Bronchial epithelial cell (primary cell): ENCODE measurements around the gene CCDC150. TPM values are rescaled to one million over a fixed set of nuclear protein-coding genes. Genes with fewer than 3 reads are reported as not detected.

ENCODE experiments used
- DNase-seq: peaks from one replicate; pipeline ENCODE4 v3.0.0-alpha.2; 2010; ENCODE audit warnings: low read depth
- FAIRE-seq: peaks from 2 replicates; lab custom pipeline; 2011; peaks lifted over from hg19 to GRCh38; lab: Jason Lieb, UNC
- H3K27me3 ChIP-seq: 2 replicates; pipeline ENCODE4 v1.5.1; 2011; ENCODE audit warnings: low read length; ENCODE audit not compliant: control insufficient read depth, insufficient read depth
- H3K36me3 ChIP-seq: 2 replicates; pipeline ENCODE4 v1.5.1; 2011; ENCODE audit warnings: low read length; ENCODE audit not compliant: control insufficient read depth, insufficient read depth
- H3K4me3 ChIP-seq: 2 replicates; pipeline ENCODE4 v1.5.1; 2011; ENCODE audit warnings: mild to moderate bottlenecking, low read depth, low read length, control low read depth
- CTCF ChIP-seq: IDR thresholded peaks from 2 replicates; pipeline ENCODE4 v1.5.1; 2011; ENCODE audit warnings: mild to moderate bottlenecking, moderate library complexity, low read length, control low read depth, inconsistent platforms; ENCODE audit not compliant: insufficient read depth, severe bottlenecking
- total RNA-seq: library from RNA; depleted of rRNA; stranded (reverse); fragments of >200 nt; gene quantifications from 2 replicates; pipeline ENCODE4 v1.2.1, GENCODE V29; 2014

The CCDC150 gene
- total RNA-seq, 1 donor from 2014 or later, result 2.4 TPM

GRCh38 chr2:196592911-196593881 lies 46.3 kb upstream of the CCDC150 start, which contains the start of gene HECW2:
HECW2 (minus strand) TSS chr2:196593554.
- H3K36me3 ChIP-seq, result no peaks in the 10 kb centered on the region
- no peak for FAIRE-seq
- H3K4me3 ChIP-seq, result peak within 1 kb of the TSS; percentile 32
- no peak for TF ChIP-seq CTCF
- no peak for DNase-seq
- peaks cover 9% of the 10 kb centered on the region for H3K27me3 ChIP-seq

GRCh38 chr2:196594158-196594557 lies 45.4 kb upstream of the CCDC150 start:
- no peak for FAIRE-seq
- H3K27me3 ChIP-seq, result peaks cover 9% of the 10 kb centered on the region

GRCh38 chr2:196597531-196597930 lies 42.0 kb upstream of the CCDC150 start:
- FAIRE-seq (no peak), DNase-seq (no peak)
- H3K36me3 ChIP-seq, result no peaks in the 10 kb centered on the region
- peaks cover 9% of the 10 kb centered on the region for H3K27me3 ChIP-seq
- no peak overlapping the region for H3K4me3 ChIP-seq
- no peak for TF ChIP-seq CTCF

More at GRCh38 chr2:196594158-196594557, 45.4 kb upstream of the CCDC150 start:
- DNase-seq, result no peak
- no peak for TF ChIP-seq CTCF
- Histone ChIP-seq H3K36me3 (no peaks in the 10 kb centered on the region), H3K4me3 (no peak overlapping the region)

- Histone ChIP-seq H3K27me3 (peaks cover 9% of the 10 kb centered on the region), H3K4me3 (no peak overlapping the region), H3K36me3 (no peaks in the 10 kb centered on the region)
- DNase-seq (no peak), FAIRE-seq (no peak)
- no peak for TF ChIP-seq CTCF
Observed at GRCh38 chr2:196598412-196598811, 41.1 kb upstream of the CCDC150 start.

GRCh38 chr2:196598846-196599245 lies 40.7 kb upstream of the CCDC150 start:
- H3K4me3 ChIP-seq, result no peak overlapping the region

More at GRCh38 chr2:196598846-196599245, 40.7 kb upstream of the CCDC150 start:
- H3K36me3 ChIP-seq, result no peaks in the 10 kb centered on the region
- H3K27me3 ChIP-seq, result peaks cover 5% of the 10 kb centered on the region
- DNase-seq, result no peak
- no peak for FAIRE-seq
- TF ChIP-seq CTCF, result no peak
